Measurements from ENCODE around the gene COPE. TPM values are rescaled to one million over a fixed set of nuclear protein-coding genes. Genes with fewer than 3 reads are reported as not detected.

COPE gene
- total RNA-seq, 1 donor from 2014 or later = 54.6 TPM

- no peak for DNase-seq
Observed at GRCh38 chr19:18895038-18895823, 24.0 kb downstream of the COPE start.

GRCh38 chr19:18894254-18895037 lies 24.7 kb downstream of the COPE start:
- peak; percentile 77 for DNase-seq

GRCh38 chr19:18893587-18894253 lies 25.5 kb downstream of the COPE start:
- DNase-seq = no peak

GRCh38 chr19:18889949-18890745 lies 29.0 kb downstream of the COPE start:
- DNase-seq = no peak

- no peak for DNase-seq
Observed at GRCh38 chr19:18886972-18887371, 32.2 kb downstream of the COPE start.

GRCh38 chr19:18883526-18884304 lies 35.5 kb downstream of the COPE start:
- no peak for DNase-seq

GRCh38 chr19:18881491-18881890 lies 37.7 kb downstream of the COPE start:
- no peak for DNase-seq

GRCh38 chr19:18879579-18880373 lies 39.4 kb downstream of the COPE start:
- no peak for DNase-seq

GRCh38 chr19:18878858-18879578 lies 40.2 kb downstream of the COPE start:
- DNase-seq = no peak

- DNase-seq = no peak
Observed at GRCh38 chr19:18878058-18878797, 41.0 kb downstream of the COPE start.

GRCh38 chr19:18876865-18877264 lies 42.3 kb downstream of the COPE start:
- DNase-seq = no peak

- peak; percentile 26 for DNase-seq
Observed at GRCh38 chr19:18875726-18876125, 43.5 kb downstream of the COPE start.

GRCh38 chr19:18871543-18871942 lies 47.6 kb downstream of the COPE start:
- DNase-seq = no peak

- no peak for DNase-seq
Observed at GRCh38 chr19:18870531-18871172, 48.5 kb downstream of the COPE start.

GRCh38 chr19:18869781-18870530 lies 49.2 kb downstream of the COPE start:
- no peak for DNase-seq

GRCh38 chr19:18869023-18869618 lies 50.1 kb downstream of the COPE start:
- DNase-seq = no peak

- no peak for DNase-seq
Observed at GRCh38 chr19:18868380-18869022, 50.7 kb downstream of the COPE start.

Data from skin of body (tissue), 2 donors.